Right atrium auricular region (tissue), 2 donors: Measurements from ENCODE around the gene SDSL. TPM values are rescaled to one million over a fixed set of nuclear protein-coding genes. Genes with fewer than 3 reads are reported as not detected.

ENCODE experiments used
- DNase-seq: peaks from one replicate; pipeline ENCODE4 v3.0.0-alpha.2; 2019; ENCODE audit warnings: low spot score
- H3K27ac ChIP-seq, 2 donors: fragments of 200-600 bp; sonication (generic); 1 replicate in 1 of 2; 2 replicates in 1 of 2; pipeline ENCODE4 v1.5.1; 2016 to 2019
- H3K27me3 ChIP-seq, 2 donors: fragments of 200-600 bp; sonication (generic); one replicate each; pipeline versions ENCODE4 v1.5.1 to v1.6.0; 2017 to 2019
- H3K36me3 ChIP-seq: fragments of 200-600 bp; sonication (generic); one replicate; pipeline ENCODE4 v1.5.1; 2016
- H3K4me1 ChIP-seq, 2 donors: fragments of 200-600 bp; sonication (generic); one replicate each; pipeline versions ENCODE4 v1.5.1 to v1.6.0; 2017 to 2019
- H3K4me3 ChIP-seq, 2 donors: fragments of 200-600 bp; sonication (generic); 1 replicate in 1 of 2; 2 replicates in 1 of 2; pipeline ENCODE4 v1.5.1; 2017 to 2019; ENCODE audit warnings: mild to moderate bottlenecking in 1 of 2, moderate library complexity in 1 of 2
- H3K9me3 ChIP-seq, 2 donors: fragments of 200-600 bp; sonication (generic); one replicate each; pipeline ENCODE4 v1.5.1; 2019
- CTCF ChIP-seq, 2 donors: fragments of 200-600 bp; sonication (generic); IDR thresholded peaks; one replicate each; pipeline ENCODE4 v1.5.1; 2019; ENCODE audit warnings: antibody characterized with exemption in 2 of 2
- total RNA-seq, 2 donors: library from RNA; depleted of rRNA; stranded (reverse); fragments of >200 nt; gene quantifications; one replicate each; pipeline ENCODE4 v1.1.0, GENCODE V29; 2016

Gene SDSL
- total RNA-seq, 2 donors from 2014 or later: 2.8 to 5.5 TPM

- Histone ChIP-seq H3K27me3 (peaks cover 32 to 37% of the 10 kb centered on the region in 2 donors), H3K4me3 (no peak overlapping the region), H3K36me3 (no peaks in the 10 kb centered on the region), H3K4me1 (peaks cover 0 to under 1% of the 10 kb centered on the region in 2 donors), H3K27ac (no peak overlapping the region), H3K9me3 (no peaks in the 10 kb centered on the region)
- TF ChIP-seq CTCF (IDR thresholded peaks at IDR 0.05): no peak
- DNase-seq: no peak
Observed at GRCh38 chr12:113476176-113476986, 54.2 kb downstream of the SDSL start.

GRCh38 chr12:113477171-113477841 lies 55.1 kb downstream of the SDSL start:
- no peaks in the 10 kb centered on the region for H3K9me3 ChIP-seq
- no peak for DNase-seq
- H3K36me3 ChIP-seq: no peaks in the 10 kb centered on the region
- peaks cover 28 to 32% of the 10 kb centered on the region in 2 donors for H3K27me3 ChIP-seq
- H3K4me1 ChIP-seq: no peaks in the 10 kb centered on the region
- H3K27ac ChIP-seq: no peak overlapping the region
- TF ChIP-seq CTCF (IDR thresholded peaks at IDR 0.05): no peak
- no peak overlapping the region for H3K4me3 ChIP-seq

- no peaks in the 10 kb centered on the region for H3K9me3 ChIP-seq
- no peak overlapping the region for H3K4me3 ChIP-seq
- H3K4me1 ChIP-seq: no peaks in the 10 kb centered on the region
- no peak for TF ChIP-seq CTCF (IDR thresholded peaks at IDR 0.05)
- no peak overlapping the region for H3K27ac ChIP-seq
- DNase-seq: no peak
- no peaks in the 10 kb centered on the region for H3K36me3 ChIP-seq
- peaks cover 26 to 32% of the 10 kb centered on the region in 2 donors for H3K27me3 ChIP-seq
Observed at GRCh38 chr12:113477842-113478215, 55.6 kb downstream of the SDSL start.

- no peaks in the 10 kb centered on the region for H3K9me3 ChIP-seq
- no peak for TF ChIP-seq CTCF (IDR thresholded peaks at IDR 0.05)
- H3K27ac ChIP-seq: no peak overlapping the region
- peaks cover 26 to 32% of the 10 kb centered on the region in 2 donors for H3K27me3 ChIP-seq
- H3K4me1 ChIP-seq: no peaks in the 10 kb centered on the region
- no peaks in the 10 kb centered on the region for H3K36me3 ChIP-seq
- no peak for DNase-seq
- H3K4me3 ChIP-seq: no peak overlapping the region
Observed at GRCh38 chr12:113478351-113479011, 56.3 kb downstream of the SDSL start.

- Histone ChIP-seq H3K36me3 (no peaks in the 10 kb centered on the region), H3K4me3 (no peak overlapping the region), H3K27ac (no peak overlapping the region), H3K27me3 (peaks cover 26 to 32% of the 10 kb centered on the region in 2 donors), H3K4me1 (no peaks in the 10 kb centered on the region), H3K9me3 (no peaks in the 10 kb centered on the region)
- no peak for TF ChIP-seq CTCF (IDR thresholded peaks at IDR 0.05)
- no peak for DNase-seq
Observed at GRCh38 chr12:113479216-113479589, 57.0 kb downstream of the SDSL start.
